Measurements from ENCODE around the gene UAP1L1.

UAP1L1 gene

DNA sequence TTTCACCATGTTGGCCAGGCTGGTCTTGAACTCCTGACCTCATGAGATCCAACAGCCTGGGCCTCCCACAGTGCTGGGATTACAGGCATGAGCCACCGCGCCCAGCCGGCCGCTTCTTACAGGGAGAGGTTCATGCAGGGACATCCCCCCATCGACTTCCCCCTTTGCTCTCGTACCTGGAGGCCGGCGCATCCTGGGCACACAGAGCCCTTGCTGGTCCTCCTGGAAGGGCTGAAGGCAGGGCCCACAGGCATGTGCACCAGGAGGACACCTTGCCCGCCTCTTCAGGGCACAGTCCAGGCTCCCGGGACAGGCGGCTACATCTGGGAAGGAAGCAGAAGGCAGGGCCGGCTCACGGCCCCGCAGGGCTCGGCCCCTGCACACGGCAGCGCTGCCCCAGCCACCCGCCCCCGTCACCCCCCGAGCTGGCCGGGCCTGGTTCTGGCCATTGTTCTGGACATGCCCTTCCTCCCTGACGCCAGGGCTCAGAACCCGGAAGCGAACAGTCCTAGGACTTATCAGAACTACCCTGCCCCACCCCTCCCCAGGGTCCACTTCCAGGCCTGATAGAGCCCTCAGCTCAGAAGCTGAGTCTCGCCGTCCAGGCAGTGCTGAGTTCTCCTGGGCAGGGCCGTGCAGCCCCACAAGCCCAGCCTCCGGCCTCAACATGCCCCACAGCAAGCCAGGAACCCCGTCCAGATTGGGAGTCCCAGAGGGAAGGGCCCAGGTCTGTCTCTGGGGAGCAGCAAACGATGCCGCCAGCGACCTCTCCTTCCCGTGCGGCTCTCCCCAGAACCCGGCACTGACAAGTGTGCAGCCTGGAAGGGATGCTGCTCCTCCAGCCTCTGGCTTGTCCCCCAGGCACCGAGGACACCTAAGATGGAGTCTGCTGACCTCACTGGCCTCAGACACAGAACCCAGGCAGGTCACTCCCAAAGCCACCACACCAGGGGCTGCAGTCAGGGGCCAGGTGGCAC lies 34.3 kb upstream of the UAP1L1 start:
- no peak for DNase-seq

GRCh38 chr9:137044037-137044436 lies 33.3 kb upstream of the UAP1L1 start:
- DNase-seq: no peak

- DNase-seq: no peak
Observed at GRCh38 chr9:137044502-137045177, 32.7 kb upstream of the UAP1L1 start.

DNA sequence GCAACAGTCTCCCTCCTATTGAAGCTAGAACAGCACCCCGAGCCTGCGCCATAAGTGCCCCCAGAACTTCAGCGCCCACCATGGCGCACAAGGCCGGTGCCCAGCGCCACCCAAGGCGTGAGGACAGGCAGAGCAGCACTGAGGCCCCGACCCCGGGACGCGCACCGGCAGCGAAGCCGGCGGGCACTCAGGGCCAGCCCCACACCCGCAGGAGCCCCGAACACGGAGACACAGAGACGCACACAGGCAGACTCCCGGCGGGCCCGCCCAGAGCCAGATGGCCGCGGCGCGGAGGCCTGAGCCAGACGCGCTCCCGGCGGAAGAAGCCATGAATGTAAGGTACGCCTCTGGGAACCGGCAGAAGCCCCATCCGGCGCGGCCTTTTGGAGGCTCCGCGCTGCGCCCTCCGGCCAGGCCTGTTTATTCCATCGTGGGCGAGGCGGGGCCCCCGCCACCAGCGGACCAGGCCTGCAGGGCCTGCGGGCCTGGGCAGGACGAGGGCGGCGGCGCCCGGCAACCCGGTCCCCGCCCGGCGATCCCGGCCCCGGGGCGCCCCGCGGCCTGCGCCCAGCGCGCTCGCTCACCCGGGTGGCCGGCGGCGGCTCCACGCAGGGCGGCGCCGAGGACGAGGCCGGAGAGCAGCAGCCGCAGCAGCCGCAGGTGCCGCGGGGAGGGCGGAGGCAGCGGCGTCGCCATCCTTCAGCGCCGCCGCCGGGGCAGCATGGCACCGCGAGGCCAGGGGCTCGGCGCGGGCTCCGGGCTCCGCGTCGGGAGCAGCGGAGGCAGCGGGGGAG lies 31.8 kb upstream of the UAP1L1 start:
- DNase-seq: no peak

DNA sequence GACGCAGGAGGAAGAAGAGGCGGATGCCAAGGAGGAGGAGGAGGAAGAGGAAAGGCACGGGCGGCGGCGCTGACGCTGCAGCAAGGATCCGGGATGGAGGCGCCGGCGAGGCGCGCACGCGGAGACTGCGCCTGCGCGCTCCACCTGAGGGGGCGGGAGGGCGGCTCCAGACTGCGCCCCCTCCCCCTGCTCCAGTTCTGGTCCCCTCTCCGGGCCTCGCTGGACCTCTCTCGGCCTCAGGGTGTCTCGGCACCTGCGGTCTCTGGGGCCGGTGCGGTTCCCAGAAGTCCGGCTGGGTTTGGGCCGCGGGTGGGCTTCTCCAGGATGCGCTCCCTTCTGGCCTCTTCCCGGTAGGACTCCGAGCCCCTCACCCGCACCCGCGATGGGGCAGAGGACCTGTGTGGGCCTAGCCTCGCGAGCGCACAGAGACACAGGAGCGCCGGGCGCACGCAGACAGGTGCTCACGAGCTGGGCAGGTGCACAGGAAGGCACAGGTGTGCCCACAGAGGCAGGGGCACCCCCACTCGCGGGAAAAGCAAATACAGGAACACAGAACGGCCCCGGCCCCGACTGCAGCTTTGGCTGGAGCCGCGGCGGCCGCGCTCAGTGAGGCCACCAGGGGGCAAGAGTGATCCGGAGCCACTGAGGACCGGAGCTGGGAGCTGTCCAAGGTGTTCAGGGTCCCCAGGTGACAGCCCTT lies 31.1 kb upstream of the UAP1L1 start, which contains the start of gene NPDC1:
Gene NPDC1, minus strand, starts transcription at position 90 of the 700 bp plus-strand sequence. CDS start 188 bp downstream, outside the sequence.
- peak; percentile 85 for DNase-seq

GRCh38 chr9:137048655-137049543 lies 28.4 kb upstream of the UAP1L1 start:
- no peak for DNase-seq

- DNase-seq: peak; percentile 49
Observed at GRCh38 chr9:137049544-137050449, 27.5 kb upstream of the UAP1L1 start.

GRCh38 chr9:137050570-137050969 lies 26.7 kb upstream of the UAP1L1 start:
- no peak for DNase-seq

DNA sequence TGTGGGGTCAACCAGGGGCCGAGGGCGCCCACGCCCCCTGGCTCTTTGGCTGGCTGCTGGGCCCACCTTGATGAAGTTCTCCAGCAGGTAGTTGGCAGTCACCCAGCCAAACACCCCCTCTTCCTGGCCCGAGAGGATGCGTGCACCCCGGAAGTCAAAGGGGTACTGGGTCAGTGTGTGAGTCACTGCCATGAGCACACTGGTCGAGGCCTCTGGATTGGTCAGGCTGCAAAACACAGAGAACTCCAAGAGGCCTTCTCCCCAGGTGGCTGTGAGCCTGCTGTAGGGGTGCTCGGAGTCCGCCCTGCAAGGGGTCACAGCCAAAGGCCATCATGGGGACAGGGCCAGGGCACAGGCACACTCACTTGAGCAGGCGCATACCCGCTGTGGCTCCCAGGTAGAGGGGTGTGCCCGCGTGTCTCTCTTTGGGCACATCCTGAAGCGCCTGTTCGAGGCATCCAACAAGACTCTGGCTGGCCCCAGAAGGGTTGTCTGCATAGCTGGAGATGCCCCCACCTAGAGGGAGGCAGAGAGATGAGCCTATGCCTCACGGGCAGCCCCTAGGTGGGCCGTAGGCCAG lies 26.1 kb upstream of the UAP1L1 start:
- no peak for DNase-seq

- no peak for DNase-seq
Observed at GRCh38 chr9:137052293-137052692, 25.0 kb upstream of the UAP1L1 start.

DNA sequence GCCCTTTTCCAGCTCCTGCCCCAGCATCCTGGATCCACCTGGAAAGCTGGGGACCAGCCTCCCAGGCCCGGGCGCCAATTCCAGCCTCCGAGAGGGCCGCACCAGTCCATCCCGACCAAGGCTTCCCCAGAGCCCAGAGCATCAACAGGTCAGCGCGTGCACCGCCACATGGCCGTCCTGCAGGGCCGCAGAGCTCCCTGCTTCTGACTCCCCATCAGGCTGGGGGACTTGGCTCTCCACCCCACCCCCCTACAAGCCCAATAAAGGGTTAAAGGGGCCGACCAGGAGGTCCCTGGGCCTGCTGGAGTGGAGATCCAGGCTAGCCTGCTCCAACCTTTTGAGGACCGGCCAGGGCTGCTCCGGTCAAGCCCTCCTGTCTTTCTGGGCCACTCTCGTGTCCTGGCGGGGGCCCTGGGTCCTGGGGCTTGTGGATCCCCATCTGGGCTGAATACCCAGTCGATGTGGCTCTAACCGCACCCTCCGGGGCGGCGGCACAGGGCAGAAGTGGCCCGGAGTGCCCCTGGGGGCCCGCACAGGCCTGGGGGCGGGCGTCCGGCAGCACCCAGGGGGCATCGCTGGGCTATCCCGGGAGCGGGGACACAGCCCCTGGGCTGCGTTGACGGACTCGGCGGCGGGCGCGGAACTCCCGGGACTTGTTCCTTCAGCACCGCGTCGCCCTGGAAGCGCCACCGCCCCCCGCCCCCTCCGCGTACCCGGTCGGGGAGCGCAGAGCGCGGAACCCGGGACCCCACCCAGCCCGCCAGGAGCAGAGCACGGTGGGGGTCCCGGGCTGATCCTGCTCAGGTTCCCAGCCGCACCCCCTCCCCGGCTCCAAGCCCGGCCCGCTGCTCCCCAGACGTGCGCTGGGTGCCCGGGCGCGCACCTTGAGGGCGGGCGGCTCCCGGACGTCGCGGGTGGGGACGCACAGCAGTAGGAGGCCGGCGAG lies 24.0 kb upstream of the UAP1L1 start:
- DNase-seq: no peak

GRCh38 chr9:137053944-137054931 lies 23.1 kb upstream of the UAP1L1 start, which contains the start of gene ENTPD2:
Gene ENTPD2 (minus strand): TSS chr9:137054061. CDS start chr9:137053997, 64 bp downstream.
- no peak for DNase-seq

DNA sequence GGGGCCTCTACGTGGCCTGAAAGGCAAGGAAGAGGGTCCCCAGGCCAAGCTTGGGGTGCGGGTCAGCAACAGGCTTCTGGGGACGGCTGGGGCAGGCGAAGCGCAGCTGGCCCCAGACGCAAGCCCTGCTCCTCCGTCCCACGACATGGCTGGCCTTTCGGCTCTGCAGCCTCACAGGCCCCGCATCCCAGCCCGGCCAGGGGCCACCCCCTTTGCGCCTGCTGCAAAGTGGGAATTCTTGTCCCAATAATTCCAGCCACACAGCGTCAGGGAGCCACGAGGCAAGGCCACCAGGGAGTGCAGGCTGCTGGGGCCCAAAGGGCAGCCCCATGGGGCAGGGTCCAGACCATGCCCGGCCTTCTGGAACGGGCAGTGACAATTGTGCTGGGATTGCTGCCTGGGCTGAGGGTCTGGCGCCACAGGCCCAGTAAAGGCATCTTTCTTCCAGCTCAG lies 22.4 kb upstream of the UAP1L1 start:
- DNase-seq: no peak

- DNase-seq: no peak
Observed at GRCh38 chr9:137055385-137056364, 21.6 kb upstream of the UAP1L1 start.

- DNase-seq: no peak
Observed at GRCh38 chr9:137056739-137057415, 20.4 kb upstream of the UAP1L1 start.

All from stimulated activated CD4-positive, alpha-beta T cell treated with anti-CD3 and anti-CD28 coated beads, Interleukin-4, amount 100 ng/mL, for 24 hours (primary cell).